WTC11 (cell line): Measurements from ENCODE around the gene GGA1.

Experiments
- ATF1 ChIP-seq: sonication (generic); formaldehyde crosslinking; IDR thresholded peaks from 2 replicates; pipeline ENCODE4 v1.8.1; 2023; ENCODE audit warnings: mild to moderate bottlenecking, moderate library complexity, missing genetic modification reagents
- ATF3 ChIP-seq: sonication (generic); formaldehyde crosslinking; conservative IDR thresholded peaks from 2 replicates; pipeline ENCODE4 v1.8.1; 2022; ENCODE audit warnings: mild to moderate bottlenecking, missing genetic modification reagents
- ELF4 ChIP-seq: sonication (generic); formaldehyde crosslinking; IDR thresholded peaks from 2 replicates; pipeline ENCODE4 v1.8.1; 2022; ENCODE audit warnings: low read depth, mild to moderate bottlenecking, moderate library complexity, missing genetic modification reagents
- FOXP1 ChIP-seq: sonication (generic); formaldehyde crosslinking; IDR thresholded peaks from 2 replicates; pipeline ENCODE4 v1.8.0; 2022; ENCODE audit warnings: missing genetic modification reagents, mild to moderate bottlenecking, moderate library complexity, borderline replicate concordance
- MAX ChIP-seq: sonication (generic); formaldehyde crosslinking; IDR thresholded peaks from 2 replicates; pipeline ENCODE4 v1.8.0; 2022; ENCODE audit warnings: mild to moderate bottlenecking, missing genetic modification reagents
- MLX ChIP-seq: sonication (generic); formaldehyde crosslinking; IDR thresholded peaks from 2 replicates; pipeline ENCODE4 v1.8.1; 2023; ENCODE audit warnings: mild to moderate bottlenecking, missing genetic modification reagents, moderate library complexity
- SMAD3 ChIP-seq: sonication (generic); formaldehyde crosslinking; IDR thresholded peaks from 2 replicates; pipeline ENCODE4 v1.8.0; 2022; ENCODE audit warnings: missing genetic modification reagents, mild to moderate bottlenecking, borderline replicate concordance
- USF1 ChIP-seq: sonication (generic); formaldehyde crosslinking; IDR thresholded peaks from 2 replicates; pipeline ENCODE4 v1.8.0; 2022; ENCODE audit warnings: mild to moderate bottlenecking, missing genetic modification reagents
- ZBTB21 ChIP-seq: sonication (generic); formaldehyde crosslinking; IDR thresholded peaks from 2 replicates; pipeline ENCODE4 v1.8.1; 2023; ENCODE audit warnings: mild to moderate bottlenecking, missing genetic modification reagents, borderline replicate concordance
- TF ChIP-seq, protein P1 (sequence below): fragments of 200-600 bp; IDR thresholded peaks from 2 replicates; pipeline ENCODE4 v1.8.0; 2022; ENCODE audit warnings: antibody characterized with exemption
- TF ChIP-seq, protein P2 (sequence below): sonication (generic); formaldehyde crosslinking; IDR thresholded peaks from 2 replicates; pipeline ENCODE4 v1.8.1; 2022; ENCODE audit warnings: missing genetic modification reagents, borderline replicate concordance
- TF ChIP-seq, protein P3 (sequence below): sonication (generic); formaldehyde crosslinking; IDR thresholded peaks from 2 replicates; pipeline ENCODE4 v1.8.1; 2022; ENCODE audit warnings: low read depth, mild to moderate bottlenecking, moderate library complexity, missing genetic modification reagents, borderline replicate concordance
- TF ChIP-seq, protein P4 (sequence below): sonication (generic); formaldehyde crosslinking; IDR thresholded peaks from 2 replicates; pipeline ENCODE4 v1.8.0; 2022; ENCODE audit warnings: mild to moderate bottlenecking, missing genetic modification reagents

GRCh38 chr22:37609240-37610152 is 862 bp downstream of the GGA1 start:
- TF ChIP-seq, protein P1, sequence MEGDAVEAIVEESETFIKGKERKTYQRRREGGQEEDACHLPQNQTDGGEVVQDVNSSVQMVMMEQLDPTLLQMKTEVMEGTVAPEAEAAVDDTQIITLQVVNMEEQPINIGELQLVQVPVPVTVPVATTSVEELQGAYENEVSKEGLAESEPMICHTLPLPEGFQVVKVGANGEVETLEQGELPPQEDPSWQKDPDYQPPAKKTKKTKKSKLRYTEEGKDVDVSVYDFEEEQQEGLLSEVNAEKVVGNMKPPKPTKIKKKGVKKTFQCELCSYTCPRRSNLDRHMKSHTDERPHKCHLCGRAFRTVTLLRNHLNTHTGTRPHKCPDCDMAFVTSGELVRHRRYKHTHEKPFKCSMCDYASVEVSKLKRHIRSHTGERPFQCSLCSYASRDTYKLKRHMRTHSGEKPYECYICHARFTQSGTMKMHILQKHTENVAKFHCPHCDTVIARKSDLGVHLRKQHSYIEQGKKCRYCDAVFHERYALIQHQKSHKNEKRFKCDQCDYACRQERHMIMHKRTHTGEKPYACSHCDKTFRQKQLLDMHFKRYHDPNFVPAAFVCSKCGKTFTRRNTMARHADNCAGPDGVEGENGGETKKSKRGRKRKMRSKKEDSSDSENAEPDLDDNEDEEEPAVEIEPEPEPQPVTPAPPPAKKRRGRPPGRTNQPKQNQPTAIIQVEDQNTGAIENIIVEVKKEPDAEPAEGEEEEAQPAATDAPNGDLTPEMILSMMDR, result no peak
- TF ChIP-seq ZBTB21 (CRISPR knock-in tag) (no peak), MAX (CRISPR knock-in tag) (no peak), SMAD3 (CRISPR knock-in tag) (no peak), ATF1 (no peak), MLX (no peak), ELF4 (no peak), FOXP1 (CRISPR knock-in tag) (no peak), ATF3 (CRISPR knock-in tag) (no peak), USF1 (no peak)
- TF ChIP-seq, protein P2, sequence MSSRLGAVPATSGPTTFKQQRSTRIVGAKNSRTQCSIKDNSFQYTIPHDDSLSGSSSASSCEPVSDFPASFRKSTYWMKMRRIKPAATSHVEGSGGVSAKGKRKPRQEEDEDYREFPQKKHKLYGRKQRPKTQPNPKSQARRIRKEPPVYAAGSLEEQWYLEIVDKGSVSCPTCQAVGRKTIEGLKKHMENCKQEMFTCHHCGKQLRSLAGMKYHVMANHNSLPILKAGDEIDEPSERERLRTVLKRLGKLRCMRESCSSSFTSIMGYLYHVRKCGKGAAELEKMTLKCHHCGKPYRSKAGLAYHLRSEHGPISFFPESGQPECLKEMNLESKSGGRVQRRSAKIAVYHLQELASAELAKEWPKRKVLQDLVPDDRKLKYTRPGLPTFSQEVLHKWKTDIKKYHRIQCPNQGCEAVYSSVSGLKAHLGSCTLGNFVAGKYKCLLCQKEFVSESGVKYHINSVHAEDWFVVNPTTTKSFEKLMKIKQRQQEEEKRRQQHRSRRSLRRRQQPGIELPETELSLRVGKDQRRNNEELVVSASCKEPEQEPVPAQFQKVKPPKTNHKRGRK (CRISPR knock-in tag), result no peak
- TF ChIP-seq, protein P3, sequence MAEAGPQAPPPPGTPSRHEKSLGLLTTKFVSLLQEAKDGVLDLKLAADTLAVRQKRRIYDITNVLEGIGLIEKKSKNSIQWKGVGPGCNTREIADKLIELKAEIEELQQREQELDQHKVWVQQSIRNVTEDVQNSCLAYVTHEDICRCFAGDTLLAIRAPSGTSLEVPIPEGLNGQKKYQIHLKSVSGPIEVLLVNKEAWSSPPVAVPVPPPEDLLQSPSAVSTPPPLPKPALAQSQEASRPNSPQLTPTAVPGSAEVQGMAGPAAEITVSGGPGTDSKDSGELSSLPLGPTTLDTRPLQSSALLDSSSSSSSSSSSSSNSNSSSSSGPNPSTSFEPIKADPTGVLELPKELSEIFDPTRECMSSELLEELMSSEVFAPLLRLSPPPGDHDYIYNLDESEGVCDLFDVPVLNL (CRISPR knock-in tag), result no peak
- TF ChIP-seq, protein P4, sequence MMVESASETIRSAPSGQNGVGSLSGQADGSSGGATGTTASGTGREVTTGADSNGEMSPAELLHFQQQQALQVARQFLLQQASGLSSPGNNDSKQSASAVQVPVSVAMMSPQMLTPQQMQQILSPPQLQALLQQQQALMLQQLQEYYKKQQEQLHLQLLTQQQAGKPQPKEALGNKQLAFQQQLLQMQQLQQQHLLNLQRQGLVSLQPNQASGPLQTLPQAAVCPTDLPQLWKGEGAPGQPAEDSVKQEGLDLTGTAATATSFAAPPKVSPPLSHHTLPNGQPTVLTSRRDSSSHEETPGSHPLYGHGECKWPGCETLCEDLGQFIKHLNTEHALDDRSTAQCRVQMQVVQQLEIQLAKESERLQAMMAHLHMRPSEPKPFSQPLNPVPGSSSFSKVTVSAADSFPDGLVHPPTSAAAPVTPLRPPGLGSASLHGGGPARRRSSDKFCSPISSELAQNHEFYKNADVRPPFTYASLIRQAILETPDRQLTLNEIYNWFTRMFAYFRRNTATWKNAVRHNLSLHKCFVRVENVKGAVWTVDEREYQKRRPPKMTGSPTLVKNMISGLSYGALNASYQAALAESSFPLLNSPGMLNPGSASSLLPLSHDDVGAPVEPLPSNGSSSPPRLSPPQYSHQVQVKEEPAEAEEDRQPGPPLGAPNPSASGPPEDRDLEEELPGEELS, result no peak
